BLaER1 treated with 17β-estradiol and CSF1 and Interleukin-3, amounts not matched to agents 10 nM and 100 nM (cell line): ENCODE data around the gene AQP4.

ENCODE experiments used
- H3K27ac ChIP-seq, 11 experiments: shearing (Covaris generic); formaldehyde crosslinking; 2 replicates each; pipeline ENCODE4 v1.8.1; 2022
- H3K27me3 ChIP-seq, 11 experiments: shearing (Covaris generic); formaldehyde crosslinking; 2 replicates each; pipeline ENCODE4 v1.8.1; 2022
- H3K36me3 ChIP-seq, 11 experiments: shearing (Covaris generic); formaldehyde crosslinking; 2 replicates each; pipeline ENCODE4 v1.8.1; 2022
- H3K4me1 ChIP-seq, 10 experiments: shearing (Covaris generic); formaldehyde crosslinking; 2 replicates each; pipeline ENCODE4 v1.8.1; 2022
- H3K4me2 ChIP-seq, 11 experiments: shearing (Covaris generic); formaldehyde crosslinking; 2 replicates each; pipeline ENCODE4 v1.8.1; 2022
- H3K4me3 ChIP-seq, 10 experiments: shearing (Covaris generic); formaldehyde crosslinking; 2 replicates each; pipeline ENCODE4 v1.8.1; 2022
- H3K9ac ChIP-seq, 11 experiments: shearing (Covaris generic); formaldehyde crosslinking; 2 replicates each; pipeline ENCODE4 v1.8.1; 2022
- H3K9me3 ChIP-seq, 11 experiments: shearing (Covaris generic); formaldehyde crosslinking; replicated peaks in 1 of 11; 2 replicates each; pipeline ENCODE4 v1.8.1; 2022
- H4K20me1 ChIP-seq, 11 experiments: shearing (Covaris generic); formaldehyde crosslinking; 2 replicates each; pipeline ENCODE4 v1.8.1; 2022
- Cebpa-rat ChIP-seq, 11 experiments: shearing (Covaris generic); IDR thresholded peaks; 2 replicates each; pipeline ENCODE4 v1.8.1; 2022

AQP4 gene, protein sequence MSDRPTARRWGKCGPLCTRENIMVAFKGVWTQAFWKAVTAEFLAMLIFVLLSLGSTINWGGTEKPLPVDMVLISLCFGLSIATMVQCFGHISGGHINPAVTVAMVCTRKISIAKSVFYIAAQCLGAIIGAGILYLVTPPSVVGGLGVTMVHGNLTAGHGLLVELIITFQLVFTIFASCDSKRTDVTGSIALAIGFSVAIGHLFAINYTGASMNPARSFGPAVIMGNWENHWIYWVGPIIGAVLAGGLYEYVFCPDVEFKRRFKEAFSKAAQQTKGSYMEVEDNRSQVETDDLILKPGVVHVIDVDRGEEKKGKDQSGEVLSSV

GRCh38 chr18:26865557-26865956 lies at the start of gene AQP4:
Gene AQP4, minus strand, starts transcription at chr18:26865707. Its CDS starts 18 bp downstream, at chr18:26865689.
- H4K20me1 ChIP-seq = no peaks in the 10 kb centered on the region
- H3K9me3 ChIP-seq = peaks cover 0 to 6% (median 0%) of the 10 kb centered on the region in 11 experiments; a peak in 4 of 22 replicates
- no peaks in the 10 kb centered on the region for H3K36me3 ChIP-seq
- H3K4me2 ChIP-seq = peak within 1 kb of the TSS in 5 of 11 experiments; percentile 3 to 41 (median 29); a peak in 3 of 22 replicates
- H3K9ac ChIP-seq = no peak within 1 kb of the TSS
- H3K27ac ChIP-seq = no peak within 1 kb of the TSS
- no peak within 1 kb of the TSS for H3K4me3 ChIP-seq
- TF ChIP-seq Cebpa-rat (IDR thresholded peaks at IDR 0.05) = no peak
- peaks cover 0 to 9% (median 6%) of the 10 kb centered on the region in 10 experiments; a peak in 11 of 20 replicates for H3K4me1 ChIP-seq
- no peaks in the 10 kb centered on the region for H3K27me3 ChIP-seq

DNA sequence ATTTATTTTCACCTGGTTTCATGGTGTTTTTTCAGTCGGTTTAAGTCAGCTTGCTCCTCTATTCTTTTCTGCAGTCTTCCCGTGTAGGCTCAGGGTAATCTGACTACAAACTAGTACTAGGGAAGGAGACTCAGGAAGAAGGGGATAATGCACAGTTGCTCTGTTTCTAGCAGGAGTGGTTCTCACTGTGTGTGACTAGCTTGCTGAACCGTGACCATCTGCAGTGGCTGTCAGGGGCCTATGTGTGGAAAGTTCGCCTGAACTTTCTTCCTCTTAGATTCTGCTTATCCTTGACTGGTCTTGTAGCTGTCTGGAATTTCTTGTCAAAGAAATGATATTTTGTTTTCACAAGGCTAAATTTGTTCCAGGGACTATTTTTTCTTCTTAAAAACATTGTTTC lies 46.3 kb upstream of the AQP4 start:
- Histone ChIP-seq H3K27me3 (no peaks in the 10 kb centered on the region), H4K20me1 (no peaks in the 10 kb centered on the region)
- TF ChIP-seq Cebpa-rat (IDR thresholded peaks at IDR 0.05) = no peak

GRCh38 chr18:26909599-26910290 lies 44.2 kb upstream of the AQP4 start:
- Histone ChIP-seq H3K4me3 (no peak overlapping the region), H4K20me1 (no peaks in the 10 kb centered on the region), H3K27me3 (no peaks in the 10 kb centered on the region), H3K27ac (no peak overlapping the region), H3K4me1 (peaks cover 0 to 7% (median 0%) of the 10 kb centered on the region in 10 experiments; a peak in 3 of 20 replicates), H3K4me2 (no peak overlapping the region), H3K36me3 (no peaks in the 10 kb centered on the region), H3K9ac (no peak overlapping the region), H3K9me3 (peaks cover 0 to 5% (median 2%) of the 10 kb centered on the region in 11 experiments; a peak in 8 of 22 replicates)
- no peak for TF ChIP-seq Cebpa-rat (IDR thresholded peaks at IDR 0.05)

More for the DNA sequence above, 46.3 kb upstream of the AQP4 start:
- no peak overlapping the region for H3K4me3 ChIP-seq
- no peak overlapping the region for H3K27ac ChIP-seq
- no peak overlapping the region for H3K9ac ChIP-seq
- H3K36me3 ChIP-seq = no peaks in the 10 kb centered on the region
- H3K4me1 ChIP-seq = peaks cover 0 to 7% (median 0%) of the 10 kb centered on the region in 10 experiments; a peak in 3 of 20 replicates
- H3K9me3 ChIP-seq = 0 out of 22 replicates have a peak, but pooled peaks cover 0 to 3% (median 0%) of the 10 kb centered on the region in 11 experiments
- 0 out of 22 replicates have a peak overlapping the region, but pooled peaks of 2 of the 11 experiments have one; percentile 7 to 15 for H3K4me2 ChIP-seq

DNA sequence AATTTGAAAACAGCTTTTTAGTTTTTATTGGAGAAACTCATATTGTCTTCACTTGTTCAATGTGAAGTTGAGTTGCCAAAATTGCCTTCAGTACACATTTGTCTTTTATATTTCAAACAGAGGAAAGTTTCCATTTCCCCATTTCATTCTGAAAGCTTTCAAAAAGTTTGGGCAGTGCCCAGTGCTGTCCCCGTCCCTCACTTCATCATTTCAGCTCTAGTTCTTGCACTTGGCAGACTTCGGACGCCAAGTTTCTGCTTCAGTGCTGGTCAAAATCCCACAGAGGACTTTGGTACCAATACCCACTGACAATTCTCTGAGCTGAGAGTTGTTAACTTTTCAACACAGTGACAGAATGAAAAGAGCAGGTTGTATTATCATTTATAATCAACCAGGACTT lies 43.4 kb upstream of the AQP4 start:
- TF ChIP-seq Cebpa-rat (IDR thresholded peaks at IDR 0.05) = no peak
- Histone ChIP-seq H3K4me1 (peaks cover 0 to 7% (median 0%) of the 10 kb centered on the region in 10 experiments; a peak in 3 of 20 replicates), H3K27ac (no peak overlapping the region), H3K9me3 (peaks cover 5 to 14% (median 10%) of the 10 kb centered on the region in 11 experiments; a peak in 21 of 22 replicates), H3K9ac (no peak overlapping the region), H3K27me3 (no peaks in the 10 kb centered on the region), H4K20me1 (no peaks in the 10 kb centered on the region), H3K4me2 (no peak overlapping the region), H3K36me3 (no peaks in the 10 kb centered on the region), H3K4me3 (no peak overlapping the region)

DNA sequence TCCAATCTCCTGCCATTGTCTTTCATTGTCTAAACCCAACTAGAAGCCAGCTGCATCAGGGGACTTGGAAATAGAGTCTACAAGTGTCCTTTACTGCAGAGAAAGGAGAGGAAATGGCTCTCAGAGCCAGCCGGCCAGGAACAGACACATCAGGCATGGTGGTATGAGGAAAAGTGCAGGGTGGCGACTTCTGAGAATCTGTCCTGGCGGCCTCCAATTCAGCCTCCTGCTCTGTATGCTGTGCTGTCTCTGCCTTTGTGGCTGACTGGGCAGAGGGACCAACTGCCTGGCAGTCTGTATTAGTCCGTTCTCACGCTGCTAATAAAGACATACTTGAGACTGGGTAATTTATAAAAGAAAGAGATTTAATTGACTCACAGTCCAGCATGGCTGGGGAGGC lies 36.8 kb upstream of the AQP4 start:
- no peak overlapping the region for H3K4me2 ChIP-seq
- H3K4me1 ChIP-seq = no peaks in the 10 kb centered on the region
- no peak overlapping the region for H3K9ac ChIP-seq
- H4K20me1 ChIP-seq = no peaks in the 10 kb centered on the region
- no peaks in the 10 kb centered on the region for H3K36me3 ChIP-seq
- H3K9me3 ChIP-seq = peaks cover 24 to 34% (median 28%) of the 10 kb centered on the region in 11 experiments
- H3K4me3 ChIP-seq = no peak overlapping the region
- TF ChIP-seq Cebpa-rat (IDR thresholded peaks at IDR 0.05) = no peak
- H3K27ac ChIP-seq = no peak overlapping the region
- H3K27me3 ChIP-seq = no peaks in the 10 kb centered on the region

GRCh38 chr18:26901020-26901419 lies 35.5 kb upstream of the AQP4 start:
- H3K4me3 ChIP-seq = no peak overlapping the region
- H3K9ac ChIP-seq = no peak overlapping the region
- H3K4me1 ChIP-seq = no peaks in the 10 kb centered on the region
- H4K20me1 ChIP-seq = no peaks in the 10 kb centered on the region
- H3K27ac ChIP-seq = no peak overlapping the region
- no peaks in the 10 kb centered on the region for H3K36me3 ChIP-seq
- no peaks in the 10 kb centered on the region for H3K27me3 ChIP-seq
- no peak overlapping the region for H3K4me2 ChIP-seq
- H3K9me3 ChIP-seq = peaks cover 24 to 34% (median 28%) of the 10 kb centered on the region in 11 experiments
- TF ChIP-seq Cebpa-rat (IDR thresholded peaks at IDR 0.05) = no peak

- H3K4me1 ChIP-seq = no peaks in the 10 kb centered on the region
- no peak overlapping the region for H3K27ac ChIP-seq
- no peak overlapping the region for H3K4me2 ChIP-seq
- H3K4me3 ChIP-seq = no peak overlapping the region
- H3K36me3 ChIP-seq = no peaks in the 10 kb centered on the region
- H4K20me1 ChIP-seq = no peaks in the 10 kb centered on the region
- H3K9me3 ChIP-seq = no peaks in the 10 kb centered on the region
- TF ChIP-seq Cebpa-rat (IDR thresholded peaks at IDR 0.05) = no peak
- H3K27me3 ChIP-seq = no peaks in the 10 kb centered on the region
- no peak overlapping the region for H3K9ac ChIP-seq
These were observed 28.9 kb upstream of the AQP4 start for GRCh38 chr18:26894426-26894825.

DNA sequence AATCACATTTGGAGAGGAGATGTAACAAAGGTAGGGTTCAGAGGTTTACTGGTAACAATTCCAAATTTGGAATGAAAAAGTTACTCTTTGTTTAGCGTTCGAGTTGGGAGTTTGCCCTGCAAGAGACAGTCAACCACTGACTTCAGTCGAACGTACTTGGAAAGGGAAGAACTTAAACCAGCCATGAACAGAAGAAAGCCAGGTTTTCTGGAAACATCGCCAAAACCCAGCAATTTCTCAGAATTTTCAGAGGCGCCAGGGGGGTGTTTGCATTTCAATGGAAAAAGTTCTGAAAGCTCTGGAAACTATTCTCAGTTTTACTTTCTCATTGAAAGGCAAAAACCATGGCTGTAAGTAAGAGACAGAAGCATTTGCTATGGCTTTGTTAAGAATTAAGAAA lies 28.5 kb upstream of the AQP4 start:
- Histone ChIP-seq H3K9me3 (no peaks in the 10 kb centered on the region), H3K4me1 (no peaks in the 10 kb centered on the region), H4K20me1 (no peaks in the 10 kb centered on the region), H3K4me3 (no peak overlapping the region), H3K9ac (no peak overlapping the region), H3K4me2 (no peak overlapping the region), H3K27me3 (no peaks in the 10 kb centered on the region), H3K36me3 (no peaks in the 10 kb centered on the region), H3K27ac (no peak overlapping the region)
- no peak for TF ChIP-seq Cebpa-rat (IDR thresholded peaks at IDR 0.05)

GRCh38 chr18:26888259-26888658 lies 22.8 kb upstream of the AQP4 start:
- TF ChIP-seq Cebpa-rat (IDR thresholded peaks at IDR 0.05) = no peak
- H3K9me3 ChIP-seq = no peaks in the 10 kb centered on the region
- H3K4me1 ChIP-seq = no peaks in the 10 kb centered on the region

More at GRCh38 chr18:26888259-26888658, 22.8 kb upstream of the AQP4 start:
- H4K20me1 ChIP-seq = no peaks in the 10 kb centered on the region
- H3K27me3 ChIP-seq = no peaks in the 10 kb centered on the region
- no peaks in the 10 kb centered on the region for H3K36me3 ChIP-seq
- H3K4me3 ChIP-seq = no peak overlapping the region
- H3K27ac ChIP-seq = no peak overlapping the region
- no peak overlapping the region for H3K9ac ChIP-seq
- H3K4me2 ChIP-seq = no peak overlapping the region
